GM18520 (cell line): Measurements from ENCODE around the gene RHBDD3.
"Not testable (repeated sequence)": the region's sequence is repeated elsewhere in the genome, so short reads cannot be mapped to it uniquely, and the experiment has no call there.

Experiments used
- ATAC-seq: cut with Tn5 transposase; IDR thresholded peaks from one replicate; pipeline ENCODE4 v1.9.1; 2021; ENCODE audit not compliant: unreplicated experiment

The RHBDD3 gene

DNA sequence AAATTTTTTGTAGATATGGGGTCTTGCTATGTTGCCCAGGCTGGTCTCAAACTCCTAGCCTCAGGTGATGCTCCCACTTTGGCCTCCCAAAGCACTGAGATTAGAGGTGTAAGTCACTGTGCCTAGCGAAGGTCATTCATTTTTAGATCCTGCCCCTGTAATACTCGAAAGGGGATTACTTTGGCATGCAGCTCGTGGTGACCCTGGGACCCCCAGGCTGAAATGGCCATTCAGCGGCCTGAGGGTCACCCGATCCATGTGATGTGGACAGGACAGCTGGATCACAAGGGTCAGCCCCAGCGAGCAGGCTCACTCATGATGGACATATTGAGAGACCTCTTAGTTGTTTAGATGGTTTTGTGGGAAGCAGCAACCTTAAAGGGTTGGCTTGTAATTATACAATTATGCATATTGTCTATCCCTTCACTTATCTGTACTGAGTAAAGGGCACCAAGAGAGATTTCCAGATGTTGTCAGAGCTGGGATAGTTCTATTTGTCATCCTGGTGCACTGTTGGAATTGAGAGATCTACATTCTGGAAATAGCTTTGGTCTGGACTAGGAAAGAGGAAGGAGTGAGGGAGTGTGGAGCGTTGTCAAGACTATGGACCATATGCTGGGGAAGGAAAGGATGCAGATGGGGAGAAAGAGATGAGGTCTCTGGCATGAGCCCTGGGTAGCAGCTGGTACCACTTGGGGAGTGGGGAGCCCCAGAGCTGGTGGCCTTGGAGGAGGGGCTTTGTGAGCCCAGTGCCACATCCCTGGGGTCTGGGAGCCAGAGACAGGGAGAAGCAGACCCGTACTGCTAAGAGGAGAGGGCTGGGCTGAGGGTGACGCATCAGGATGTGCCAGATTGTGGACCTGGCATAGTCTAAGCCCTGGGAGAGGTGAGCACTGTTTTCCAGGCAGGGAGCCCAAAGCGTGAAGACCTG is 15.5 kb downstream of the RHBDD3 start:
- no peak for ATAC-seq

DNA sequence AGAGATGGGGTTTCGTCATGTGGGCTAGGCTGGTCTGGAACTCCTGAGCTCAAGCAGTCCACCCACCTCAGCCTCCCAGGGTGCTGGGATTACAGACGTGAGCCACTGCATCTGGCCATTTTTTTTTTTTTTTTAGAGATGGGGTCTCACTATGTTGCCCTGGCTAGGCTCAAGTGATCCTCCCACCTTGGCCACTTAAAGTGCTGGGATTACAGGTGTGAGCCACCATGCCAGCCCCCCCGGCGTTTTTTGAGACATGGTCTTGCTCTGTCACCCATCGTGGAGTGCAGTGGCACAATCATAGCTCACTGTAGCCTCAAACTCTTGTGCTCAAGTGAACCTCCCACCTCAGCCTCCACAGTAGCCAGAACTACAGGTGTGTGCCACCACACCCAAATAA is 16.5 kb downstream of the RHBDD3 start:
- no peak for ATAC-seq

DNA sequence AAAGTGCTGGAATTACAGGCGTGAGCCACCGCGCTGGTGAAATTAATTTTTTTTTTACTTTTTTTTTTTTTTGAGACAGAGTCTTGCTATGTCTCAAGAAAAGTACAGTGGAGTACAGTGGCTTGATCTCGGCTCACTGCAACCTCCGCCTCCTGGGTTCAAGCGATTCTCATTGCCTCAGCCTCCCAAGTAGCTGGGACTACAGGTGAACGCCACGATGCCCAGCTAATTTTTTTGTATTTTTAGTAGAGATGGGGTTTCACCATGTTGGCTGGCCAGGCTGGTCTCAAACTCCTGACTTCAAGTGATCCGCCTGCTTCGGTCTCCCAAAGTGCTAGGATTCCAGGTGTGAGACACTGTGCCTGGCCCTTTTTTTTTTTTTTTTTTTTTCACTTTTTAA is 19.9 kb downstream of the RHBDD3 start:
- ATAC-seq, result not testable (repeated sequence)

DNA sequence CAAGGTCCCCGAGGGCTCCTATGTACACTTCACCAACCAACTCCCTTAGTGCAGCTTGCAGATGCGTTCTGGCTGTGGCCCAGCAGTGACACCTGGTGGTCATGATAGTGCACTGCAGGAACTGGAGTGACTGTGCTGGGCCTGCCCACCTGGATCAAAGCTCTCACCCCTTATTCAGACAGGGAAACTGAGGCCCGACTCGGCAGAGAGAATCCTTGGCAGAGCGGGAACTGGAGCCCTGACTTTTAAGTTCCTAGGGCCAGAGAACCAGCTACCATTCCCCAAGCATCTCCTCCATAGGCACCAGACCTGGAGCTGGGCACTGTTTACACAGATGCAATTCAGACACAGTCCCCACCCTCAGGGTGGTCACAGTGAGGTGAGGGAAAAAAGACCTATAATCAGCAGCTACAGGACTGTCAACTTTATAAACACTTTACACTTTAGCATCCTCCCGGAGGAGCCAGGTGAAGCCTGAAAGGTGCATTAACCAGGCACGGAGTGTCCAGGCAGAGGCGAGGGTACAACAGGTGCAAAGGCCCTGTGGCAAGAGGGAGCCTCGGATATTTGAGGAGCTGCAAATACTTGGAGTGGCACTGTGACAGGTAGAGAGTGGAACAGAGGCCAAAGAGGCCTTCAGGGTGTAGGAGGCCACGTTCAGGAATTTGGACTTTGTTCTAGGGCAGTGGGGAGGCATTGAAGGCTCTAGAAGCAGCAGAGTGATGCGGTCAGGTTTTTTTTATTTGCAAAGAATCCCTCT is 22.0 kb downstream of the RHBDD3 start:
- no peak for ATAC-seq

DNA sequence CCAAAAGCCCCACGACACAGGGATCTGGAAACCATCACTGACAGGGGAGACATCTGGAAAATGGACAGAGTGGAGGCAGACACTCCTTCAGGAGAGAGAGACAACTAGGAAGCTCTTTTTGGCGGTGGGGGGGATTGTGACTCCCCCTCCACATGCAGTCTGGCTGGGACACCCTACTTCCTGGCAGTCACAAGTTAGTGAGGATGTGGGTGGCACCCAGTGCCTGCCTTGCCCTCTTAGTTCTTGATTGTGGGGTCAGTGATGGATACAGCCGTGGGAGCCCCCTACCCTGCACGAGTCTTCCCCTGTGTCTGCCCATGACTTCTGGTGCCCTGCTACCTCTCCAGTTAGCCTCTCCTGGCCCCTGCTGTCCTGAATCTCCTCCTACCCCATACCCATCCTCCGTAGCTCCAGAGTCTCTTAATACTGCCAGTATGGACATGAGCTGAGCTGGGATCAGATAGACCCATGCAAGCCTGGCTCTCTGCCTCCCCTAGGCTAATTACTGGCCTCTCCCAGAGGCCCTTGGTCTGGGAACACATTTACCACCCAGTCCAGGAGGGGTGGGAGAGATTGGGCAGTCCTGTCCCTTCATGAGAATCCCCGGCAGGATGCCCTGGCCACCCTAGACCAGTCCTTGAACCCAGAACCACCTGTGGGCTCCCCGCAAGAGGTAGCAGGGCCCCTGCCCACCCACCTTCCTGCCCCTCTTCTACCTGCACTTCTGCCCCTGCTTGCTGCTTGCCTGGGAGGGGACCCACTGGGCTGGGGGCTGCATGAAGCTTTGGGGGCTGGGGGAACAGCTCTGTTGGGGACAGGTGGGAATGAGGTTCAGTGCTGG is 22.8 kb downstream of the RHBDD3 start:
- ATAC-seq, result no peak

DNA sequence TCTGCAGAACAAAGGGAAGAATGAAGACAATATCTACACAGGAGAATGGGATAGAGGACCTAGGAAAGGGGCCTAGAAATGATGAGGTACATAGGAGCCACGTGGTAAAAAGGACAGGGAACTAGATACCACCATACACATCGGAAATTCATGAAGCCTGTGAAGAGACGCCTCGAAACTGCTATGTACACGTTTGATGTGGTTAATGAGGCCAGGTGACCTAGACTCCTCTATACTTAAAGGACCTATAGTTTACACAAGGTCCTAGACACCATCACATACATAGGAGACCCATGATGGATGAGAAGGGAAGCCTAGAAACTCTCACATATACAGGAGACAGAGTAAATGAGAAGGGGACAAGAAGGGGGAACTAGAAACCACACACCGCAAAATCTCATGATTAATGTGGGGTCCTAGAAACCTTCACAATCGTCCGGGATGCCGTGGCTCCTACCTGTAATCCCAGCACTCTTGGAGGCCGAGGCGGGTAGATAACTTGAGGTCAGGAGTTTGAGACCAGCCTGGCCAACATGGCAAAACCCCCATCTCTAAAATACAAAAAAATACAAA is 23.8 kb downstream of the RHBDD3 start:
- no peak for ATAC-seq

DNA sequence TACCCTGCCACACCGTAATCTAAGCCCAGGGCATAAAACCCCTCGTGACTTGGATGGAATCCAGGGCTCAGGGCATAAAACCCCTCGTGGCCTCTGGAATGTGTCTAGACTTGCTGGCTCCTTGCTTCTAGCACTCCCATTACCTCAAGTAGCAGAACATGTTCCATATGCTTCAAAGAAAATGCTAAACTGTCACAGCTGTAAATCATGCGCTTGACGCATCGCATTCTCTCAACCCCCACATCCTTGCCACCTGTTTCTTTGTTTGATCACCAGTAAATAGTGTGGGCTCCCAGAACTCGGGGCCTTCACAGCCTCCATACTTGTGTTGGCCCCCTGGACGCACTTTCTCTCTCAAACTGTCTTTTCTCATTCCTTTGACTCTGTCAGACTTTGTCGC is 27.3 kb downstream of the RHBDD3 start:
- not testable (repeated sequence) for ATAC-seq

DNA sequence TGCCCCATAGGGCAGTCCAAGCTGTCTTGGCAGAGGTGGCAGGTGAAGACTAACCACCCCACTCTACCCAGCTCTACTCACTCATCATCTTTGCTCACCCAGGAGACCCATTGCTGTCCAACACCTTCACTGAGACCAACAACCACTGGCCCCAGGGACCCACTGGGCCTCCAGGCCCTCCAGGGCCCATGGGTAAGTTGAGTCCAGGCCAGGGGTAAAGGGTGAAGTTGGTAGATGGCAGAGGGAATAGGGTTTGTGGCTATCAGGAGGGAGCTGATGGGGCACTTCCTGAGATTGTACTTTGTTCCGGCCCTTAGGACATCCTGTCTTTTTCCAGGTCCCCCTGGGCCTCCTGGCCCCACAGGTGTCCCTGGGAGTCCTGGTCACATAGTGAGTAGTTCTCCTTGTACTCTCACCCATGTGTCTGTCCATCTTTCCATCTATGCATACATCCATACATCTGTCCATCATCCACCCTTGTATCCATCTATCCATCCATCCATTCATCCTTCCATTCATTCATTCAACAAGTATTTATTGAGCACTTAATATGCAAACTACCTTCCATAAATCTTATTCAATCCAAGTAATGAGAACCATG is 34.4 kb downstream of the RHBDD3 start:
- ATAC-seq, result no peak

DNA sequence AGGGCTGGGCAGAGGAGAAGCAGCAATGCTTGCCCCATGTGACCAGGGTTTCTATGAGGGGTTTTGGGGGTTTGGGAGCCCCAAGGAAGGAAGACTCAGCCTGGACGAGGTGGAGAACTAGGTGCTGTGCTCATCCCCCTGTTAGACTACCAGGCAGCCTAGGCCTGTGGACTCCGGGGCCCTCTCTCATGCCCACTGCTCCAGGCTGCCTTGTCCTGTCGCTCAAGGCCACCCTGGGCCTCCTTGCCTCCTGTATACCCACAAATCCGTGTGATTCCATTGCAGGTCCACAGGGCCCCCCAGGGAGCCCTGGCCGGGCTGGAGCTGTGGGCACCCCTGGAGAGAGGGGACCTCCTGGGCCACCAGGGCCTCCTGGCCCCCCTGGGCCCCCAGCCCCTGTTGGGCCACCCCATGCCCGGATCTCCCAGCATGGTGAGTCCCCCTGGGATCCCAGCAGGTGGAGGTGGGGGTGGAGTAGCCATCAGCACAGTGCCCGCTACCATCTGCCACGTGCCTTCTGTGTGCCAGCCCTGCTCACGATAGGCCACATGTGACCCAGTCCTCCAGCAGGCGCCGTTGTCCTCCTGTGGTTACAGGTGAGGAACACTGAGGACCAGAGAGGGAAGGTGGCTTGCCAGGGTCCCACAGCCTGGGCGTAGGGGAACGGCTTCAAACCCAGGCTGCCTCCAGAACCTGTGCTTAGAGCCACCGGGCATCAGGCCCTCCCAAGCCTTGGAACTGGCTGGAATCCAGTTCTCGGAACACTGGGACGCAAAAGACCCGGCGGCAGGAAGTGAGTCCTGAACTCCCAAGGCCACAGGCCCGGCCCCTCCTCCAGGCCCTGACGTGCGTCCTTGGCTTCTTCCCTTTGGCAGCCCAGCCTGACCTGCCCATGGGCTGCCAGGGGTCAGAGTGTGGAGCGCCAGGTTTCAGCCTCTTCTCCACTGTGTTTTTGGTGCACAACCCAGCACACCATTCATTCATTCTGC is 35.5 kb downstream of the RHBDD3 start:
- ATAC-seq, result no peak

DNA sequence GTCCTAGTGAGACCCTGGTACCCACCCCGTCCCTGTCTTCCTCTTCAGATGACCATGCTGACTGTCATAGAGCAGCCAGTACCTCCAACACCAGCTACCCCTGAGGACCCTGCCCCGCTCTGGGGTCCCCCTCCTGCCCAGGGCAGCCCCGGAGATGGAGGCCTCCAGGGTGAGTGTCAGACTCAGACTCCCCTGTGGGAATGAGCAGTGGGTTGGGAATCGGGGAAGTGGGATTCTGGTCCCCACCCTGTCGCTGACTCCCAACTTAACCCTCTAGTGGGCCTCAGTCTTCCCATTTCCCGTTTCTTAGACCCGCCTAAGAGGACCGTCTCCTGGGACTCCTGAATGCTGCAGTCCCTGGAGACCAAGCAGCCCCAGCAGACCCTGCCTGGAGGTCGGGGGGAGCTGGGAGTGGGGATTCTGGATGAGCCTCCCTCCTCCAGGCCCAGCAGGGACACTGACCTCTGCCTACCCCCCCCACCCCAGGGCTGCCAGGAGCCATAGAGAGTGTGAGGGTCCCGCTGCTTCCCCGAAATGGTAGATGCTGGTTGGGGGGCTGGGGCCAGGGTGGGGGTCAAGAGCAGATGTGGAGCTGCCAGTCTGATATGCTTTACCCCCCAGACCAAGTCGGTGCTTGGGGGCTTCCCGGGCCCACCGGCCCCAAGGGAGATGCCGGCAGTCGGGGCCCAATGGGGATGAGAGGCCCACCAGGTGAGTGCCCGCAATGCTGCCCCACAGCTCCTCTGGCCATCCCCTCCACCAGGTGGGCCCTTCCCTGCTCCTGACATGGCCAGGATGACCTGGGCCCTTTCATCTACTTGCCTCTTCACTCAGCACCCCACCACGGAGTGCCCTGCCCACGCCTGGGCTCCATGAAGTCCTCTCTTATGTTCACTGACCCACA is 36.6 kb downstream of the RHBDD3 start:
- no peak for ATAC-seq

DNA sequence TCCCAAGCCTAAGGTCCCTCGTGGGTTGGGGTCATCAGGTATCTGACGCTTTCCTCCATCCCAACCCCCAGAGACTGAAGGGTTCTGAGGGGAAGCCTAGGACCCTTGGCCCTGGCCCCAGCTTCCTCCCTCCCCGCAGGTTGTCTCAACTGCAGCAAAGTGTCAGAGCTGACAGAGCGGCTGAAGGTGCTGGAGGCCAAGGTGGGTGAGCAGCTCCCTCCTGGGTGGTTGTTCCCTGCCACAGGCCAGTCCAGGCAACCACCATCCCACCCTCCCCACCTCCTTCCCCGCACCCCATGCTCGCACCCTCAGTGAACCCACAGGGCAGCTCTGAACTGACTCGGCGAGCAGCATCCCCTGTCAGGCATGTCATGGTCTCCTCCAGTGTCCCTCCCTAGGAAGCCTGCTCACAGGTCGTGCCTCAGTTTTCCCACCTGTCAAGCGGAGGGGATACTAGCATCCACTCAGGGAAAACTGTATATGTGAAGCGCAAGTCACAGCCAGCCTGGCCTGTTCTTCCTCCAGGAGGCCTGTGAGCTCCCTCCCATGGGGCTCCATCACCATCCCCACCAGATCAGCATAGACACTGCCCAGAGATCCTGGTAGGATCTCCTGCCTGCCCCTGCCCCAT is 41.3 kb downstream of the RHBDD3 start:
- ATAC-seq, result no peak

DNA sequence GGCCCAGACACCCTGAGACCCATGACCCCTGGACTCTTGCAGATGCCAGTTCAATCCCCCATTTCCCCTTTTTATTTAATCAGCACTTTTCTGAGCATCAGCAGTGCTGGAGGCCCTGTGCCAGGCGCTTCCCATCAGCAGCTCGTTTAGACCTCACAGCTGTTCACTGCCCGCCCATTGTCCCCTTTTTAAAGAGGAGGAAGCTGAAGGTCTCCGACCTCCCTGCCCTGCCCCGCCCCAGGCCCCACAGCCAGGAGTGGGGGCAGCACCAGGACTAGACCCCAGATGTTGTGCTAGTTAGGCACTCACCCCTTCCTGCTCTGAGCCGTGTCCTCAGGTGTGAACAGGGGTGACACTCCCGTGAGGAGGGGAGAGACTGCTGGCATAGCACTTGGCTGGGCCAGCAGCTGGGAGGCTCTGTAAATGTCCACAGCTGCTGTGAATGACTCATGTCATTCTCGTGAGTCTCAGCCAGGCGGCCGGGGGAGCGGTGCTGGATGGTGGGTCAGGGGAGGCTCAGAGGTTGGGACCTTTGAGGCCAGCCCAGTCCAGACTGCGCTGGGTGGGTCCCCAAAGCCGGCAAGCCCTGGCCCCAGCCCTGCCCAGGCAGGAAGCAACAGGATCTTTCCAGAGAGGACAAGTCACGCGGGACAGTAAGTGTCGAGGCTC is 42.2 kb downstream of the RHBDD3 start:
- no peak for ATAC-seq

DNA sequence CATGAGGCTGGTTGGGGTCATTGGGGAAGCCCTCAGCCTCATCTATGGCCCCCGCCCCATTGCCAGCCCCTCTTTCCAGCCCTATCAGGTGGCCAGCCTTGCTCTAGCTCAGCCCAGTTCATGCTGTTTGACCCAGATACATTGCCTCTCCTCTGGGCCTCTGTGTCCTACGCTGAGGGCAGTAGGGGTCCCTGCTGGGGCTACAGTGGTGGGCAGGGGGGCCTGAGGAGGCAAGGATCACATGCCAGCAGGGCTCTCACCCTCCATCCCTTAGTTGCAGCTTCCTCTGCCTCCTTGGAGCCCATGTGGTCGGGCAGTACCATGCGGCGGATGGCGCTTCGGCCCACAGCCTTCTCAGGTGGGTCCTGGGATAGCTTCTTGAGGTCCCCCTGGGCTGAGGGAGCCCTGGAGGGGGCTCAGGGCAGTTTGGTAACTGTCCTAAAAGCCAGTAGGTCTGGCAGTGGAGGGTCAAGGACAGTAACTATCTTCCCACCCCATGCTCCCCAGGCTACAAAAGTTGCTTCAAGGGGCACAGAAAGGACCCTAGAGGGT is 42.8 kb downstream of the RHBDD3 start:
- ATAC-seq, result no peak

DNA sequence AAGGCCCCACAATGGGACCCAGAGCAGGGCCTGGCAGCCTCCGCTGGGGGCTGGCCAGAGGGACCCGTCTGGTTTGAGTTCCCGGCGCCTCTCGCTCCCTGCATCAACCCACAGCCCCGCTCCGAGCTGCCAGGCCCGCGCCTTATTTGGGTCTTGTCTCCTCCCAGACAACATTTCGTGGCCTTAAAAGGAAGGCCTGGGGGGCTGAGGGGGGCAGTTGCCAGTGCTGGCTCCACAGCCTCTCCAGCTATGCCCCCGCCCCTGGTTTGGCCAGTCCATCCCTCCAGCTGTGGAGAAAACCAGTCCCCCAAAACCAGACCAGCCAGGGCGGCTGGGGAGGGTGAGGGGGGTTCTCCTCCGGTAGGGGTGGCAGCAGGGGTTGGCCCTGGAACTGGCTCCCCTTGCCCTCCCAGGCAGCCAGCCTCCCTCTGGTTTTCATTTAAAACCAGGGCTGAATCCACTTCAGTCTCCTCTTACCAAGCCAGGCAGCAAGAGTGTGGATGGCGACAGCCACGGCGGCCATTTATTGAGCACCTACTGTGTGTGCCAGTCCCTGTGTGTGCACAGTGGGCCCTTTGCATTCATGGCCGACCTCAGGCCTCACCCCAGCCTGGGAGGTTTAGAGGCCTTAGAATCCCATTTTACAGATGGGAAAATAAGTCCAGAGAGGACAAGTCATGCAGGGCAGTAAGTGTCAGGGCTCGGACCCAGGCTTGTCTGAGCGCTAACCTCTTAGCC is 43.5 kb downstream of the RHBDD3 start:
- ATAC-seq, result no peak

DNA sequence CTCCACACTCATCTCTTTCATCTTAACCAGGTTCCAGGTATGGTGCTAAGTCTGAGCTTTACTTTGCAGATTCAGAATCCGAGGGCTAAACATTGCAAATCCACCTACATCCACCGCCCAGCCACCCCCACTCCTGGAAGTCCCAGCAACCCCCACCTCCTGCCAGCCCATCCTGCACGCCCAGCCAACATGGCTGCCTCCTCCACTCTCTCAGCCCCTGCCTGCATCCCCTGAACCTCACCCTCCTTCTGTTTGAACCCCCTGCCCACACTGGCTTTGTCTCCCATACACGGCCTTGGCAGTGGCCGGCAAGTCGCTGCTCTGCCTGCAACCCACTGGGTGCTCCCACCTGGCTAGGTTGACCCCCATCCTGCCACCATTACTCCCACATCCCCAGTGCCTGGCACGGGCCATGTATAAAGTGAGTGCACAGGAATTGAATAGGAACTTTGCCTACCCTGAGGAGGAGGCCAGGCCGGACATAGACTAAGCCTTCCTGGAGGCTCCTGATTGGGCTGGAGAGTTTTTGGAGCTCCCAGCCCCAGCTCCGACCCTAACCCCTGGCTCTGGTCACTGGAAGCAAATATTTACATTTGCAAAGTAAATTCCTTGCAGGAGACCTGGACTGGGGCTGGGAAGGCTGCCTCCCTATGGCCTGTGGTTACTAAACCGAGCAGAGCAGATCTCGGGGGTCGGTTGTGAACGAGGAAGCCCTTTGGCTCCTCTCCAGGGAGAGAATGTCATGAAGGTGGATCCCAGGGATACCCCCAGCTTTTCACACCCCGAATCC is 47.7 kb downstream of the RHBDD3 start:
- ATAC-seq, result no peak

DNA sequence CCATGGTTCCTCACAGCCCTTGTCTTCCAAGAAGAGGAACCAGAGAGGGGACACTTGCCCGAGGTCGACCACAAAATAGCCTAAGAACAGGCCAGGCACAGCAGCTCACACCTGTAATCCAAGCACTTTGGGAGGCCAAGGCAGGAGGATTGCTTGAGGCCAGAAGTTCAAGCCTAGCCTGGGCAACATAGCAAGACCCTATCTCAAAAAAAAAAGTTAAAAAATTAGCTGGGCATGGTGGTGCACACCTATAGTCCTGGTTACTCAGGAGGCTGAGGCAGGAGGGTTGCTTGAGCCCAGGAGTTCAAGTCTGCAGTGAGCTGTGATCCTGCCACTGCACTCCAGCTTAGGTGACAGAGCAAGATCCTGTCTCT is 48.4 kb downstream of the RHBDD3 start:
- ATAC-seq, result not testable (repeated sequence)
